HT-29 (cell line): Measurements from ENCODE around the gene TTC7B. TPM values are rescaled to one million over a fixed set of nuclear protein-coding genes. Genes with fewer than 3 reads are reported as not detected.
A peak's percentile ranks its signal among the peaks of the same experiment; 100 is the strongest.

Experiments used
- DNase-seq: peaks from one replicate; pipeline ENCODE4 v3.0.0-alpha.2; 2015; ENCODE audit warnings: low spot score
- total RNA-seq: library from RNA; depleted of rRNA; stranded (reverse); fragments of >200 nt; shearing (Covaris generic); gene quantifications from 2 replicates; pipeline ENCODE4 v1.2.3, GENCODE V29; 2014

Gene TTC7B
- total RNA-seq, 1 experiment from 2014 or later = 7.4 TPM

DNA sequence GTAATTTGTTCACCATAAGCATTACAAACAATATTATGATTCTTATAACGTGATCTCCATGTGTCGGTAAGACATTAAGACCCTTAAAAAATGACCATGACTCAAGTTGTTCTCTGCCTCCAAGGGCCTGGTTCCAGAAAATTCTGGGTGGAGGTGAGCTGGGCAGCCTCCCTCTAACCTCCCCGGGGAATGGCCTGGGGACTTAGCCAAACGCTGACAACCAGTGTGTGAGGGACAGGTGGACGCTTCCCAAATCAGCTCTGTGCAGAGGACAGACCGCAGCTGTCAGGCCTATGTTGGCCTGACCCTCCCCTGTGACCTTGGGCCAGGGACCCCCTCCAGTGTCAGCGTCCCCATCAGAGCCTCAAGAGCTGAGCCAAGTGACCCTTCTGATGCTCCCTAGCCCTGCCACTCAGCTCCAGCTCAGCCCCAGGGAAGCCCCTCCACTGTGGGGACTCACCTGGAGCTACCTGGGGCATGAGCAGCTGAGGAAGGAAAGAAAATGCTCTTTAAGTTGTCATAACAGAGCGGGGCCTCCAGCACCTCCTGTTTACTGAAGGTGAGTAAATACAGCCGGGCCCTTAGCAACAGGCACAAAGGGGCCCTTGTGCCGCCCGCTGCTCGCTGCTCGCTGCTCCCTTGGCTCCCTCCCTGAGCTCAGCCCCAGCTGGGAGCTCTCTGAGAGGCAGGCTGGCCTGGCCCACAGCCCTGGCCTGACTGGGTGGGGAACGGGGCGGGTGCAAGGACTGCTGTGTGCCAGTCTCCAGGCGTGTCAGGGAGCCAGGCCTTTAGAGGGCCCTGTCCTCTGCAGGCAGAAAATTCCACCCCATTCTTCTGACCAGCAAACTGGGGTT lies 302.8 kb downstream of the TTC7B start:
- peak; percentile 94 for DNase-seq

DNA sequence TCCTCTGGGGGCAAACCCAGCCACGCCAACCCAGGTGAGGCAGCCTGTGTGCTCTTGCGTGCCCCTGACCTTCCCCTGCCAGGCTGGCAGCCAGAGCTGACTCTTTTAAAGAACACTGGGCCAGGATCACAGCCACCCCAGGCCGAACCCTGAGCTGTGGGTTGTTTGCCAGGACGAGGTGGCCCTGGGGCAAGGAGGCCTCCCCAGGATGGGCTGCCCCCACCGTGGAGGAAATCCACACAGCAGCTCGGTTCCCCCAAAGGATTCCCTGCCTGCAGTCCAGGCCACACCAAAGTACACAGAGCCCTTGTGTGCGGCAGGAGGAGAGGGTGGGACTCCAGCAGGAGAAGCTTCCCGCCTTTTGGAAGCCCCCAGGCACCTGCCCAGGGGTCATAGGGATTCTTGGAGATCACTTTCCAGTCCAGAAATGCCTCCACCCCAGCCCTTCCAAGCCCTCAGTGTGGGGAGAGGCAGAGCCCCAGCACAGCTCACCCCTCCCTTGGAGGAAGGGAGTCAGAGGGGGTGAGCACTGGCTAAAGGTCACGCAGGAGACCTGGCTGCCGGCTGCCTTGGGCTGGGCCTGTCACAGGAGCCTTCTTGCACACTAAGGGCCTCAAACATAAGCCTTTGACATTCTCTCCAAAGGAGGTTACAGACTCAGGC lies 303.8 kb downstream of the TTC7B start:
- DNase-seq = peak; percentile 83

DNA sequence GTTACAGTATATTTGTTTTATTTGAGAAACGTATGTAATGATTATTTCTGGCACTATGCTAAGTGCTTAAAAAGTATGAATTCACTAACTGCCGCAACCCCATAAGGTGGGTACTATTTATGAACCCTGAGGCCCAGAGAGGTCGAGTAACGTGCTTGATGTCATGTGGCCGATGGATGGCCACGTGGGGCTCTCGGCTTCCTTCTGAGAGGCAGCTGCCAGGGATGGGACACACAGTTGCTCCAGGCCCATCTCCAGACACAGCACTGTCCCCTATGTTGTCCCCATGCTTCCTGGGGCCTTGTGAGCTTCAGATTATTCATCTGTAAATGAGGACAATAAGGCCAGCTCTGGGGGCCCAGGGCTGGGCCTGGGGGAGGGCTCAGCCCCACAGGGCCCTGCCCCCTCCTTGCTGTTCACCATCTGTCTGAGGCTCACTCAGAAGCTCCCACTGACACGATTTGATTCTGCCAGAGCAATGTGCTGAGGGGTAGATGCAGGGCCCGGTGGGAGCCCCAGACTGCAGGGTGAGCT lies 304.4 kb downstream of the TTC7B start:
- no peak for DNase-seq

DNA sequence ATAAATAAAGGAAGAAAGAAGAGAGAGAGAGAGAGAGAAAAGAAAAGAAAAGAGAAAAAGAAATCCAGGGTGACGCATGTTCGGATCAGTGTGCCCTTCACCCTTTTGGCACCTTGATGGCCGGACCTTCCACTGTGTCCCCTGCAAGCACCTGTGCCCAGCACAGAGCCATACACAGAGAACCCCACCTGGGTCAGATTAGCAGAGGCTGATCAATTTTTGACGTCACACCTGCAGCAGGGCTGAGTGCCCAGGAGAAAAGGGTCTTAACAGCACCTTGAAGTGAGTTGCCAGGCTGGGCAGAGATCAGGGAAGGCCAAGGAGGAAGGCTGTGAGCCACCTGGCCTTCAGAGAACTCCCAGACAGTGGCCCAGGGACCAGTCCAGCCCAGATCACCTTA lies 305.0 kb downstream of the TTC7B start:
- no peak for DNase-seq

DNA sequence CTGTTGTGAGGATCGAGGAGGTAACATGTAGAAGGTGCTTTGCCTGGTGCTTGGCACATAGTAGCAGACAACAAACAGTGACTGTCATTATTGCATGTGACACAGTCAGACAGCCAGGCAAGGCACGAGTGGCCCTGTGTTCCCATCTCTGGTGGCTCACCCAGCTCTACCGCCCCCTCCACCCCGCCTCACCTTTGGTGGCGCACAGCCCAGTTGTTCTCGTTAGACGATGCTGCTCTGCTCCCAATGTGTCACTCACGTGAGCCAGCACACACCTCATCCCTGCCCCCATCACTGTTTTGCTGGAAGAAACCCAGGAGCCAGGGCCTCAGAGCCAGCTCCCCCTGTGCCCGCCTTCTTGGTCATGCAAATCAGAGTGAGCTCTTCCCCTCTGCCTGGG lies 306.1 kb downstream of the TTC7B start:
- DNase-seq = peak; percentile 73

DNA sequence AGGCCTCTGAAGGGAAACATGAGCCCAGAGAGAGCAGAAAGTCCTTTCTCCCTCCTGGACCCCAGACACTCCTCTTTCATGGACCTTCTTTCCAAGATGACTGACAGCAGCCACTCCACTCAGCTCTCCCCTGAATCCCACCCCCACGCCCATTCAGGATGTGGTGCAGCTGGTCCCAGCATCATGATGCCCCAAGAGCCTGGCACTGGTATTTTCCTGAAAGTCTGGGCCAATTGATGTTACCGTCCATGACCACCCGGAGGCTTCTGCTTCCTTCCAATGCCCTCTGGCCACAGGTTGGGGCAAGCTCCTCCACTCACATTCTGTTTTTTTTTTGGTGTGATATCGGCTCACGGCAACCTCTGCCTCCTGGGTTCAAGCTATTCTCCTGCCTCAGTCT lies 306.8 kb downstream of the TTC7B start:
- DNase-seq = peak; percentile 56

DNA sequence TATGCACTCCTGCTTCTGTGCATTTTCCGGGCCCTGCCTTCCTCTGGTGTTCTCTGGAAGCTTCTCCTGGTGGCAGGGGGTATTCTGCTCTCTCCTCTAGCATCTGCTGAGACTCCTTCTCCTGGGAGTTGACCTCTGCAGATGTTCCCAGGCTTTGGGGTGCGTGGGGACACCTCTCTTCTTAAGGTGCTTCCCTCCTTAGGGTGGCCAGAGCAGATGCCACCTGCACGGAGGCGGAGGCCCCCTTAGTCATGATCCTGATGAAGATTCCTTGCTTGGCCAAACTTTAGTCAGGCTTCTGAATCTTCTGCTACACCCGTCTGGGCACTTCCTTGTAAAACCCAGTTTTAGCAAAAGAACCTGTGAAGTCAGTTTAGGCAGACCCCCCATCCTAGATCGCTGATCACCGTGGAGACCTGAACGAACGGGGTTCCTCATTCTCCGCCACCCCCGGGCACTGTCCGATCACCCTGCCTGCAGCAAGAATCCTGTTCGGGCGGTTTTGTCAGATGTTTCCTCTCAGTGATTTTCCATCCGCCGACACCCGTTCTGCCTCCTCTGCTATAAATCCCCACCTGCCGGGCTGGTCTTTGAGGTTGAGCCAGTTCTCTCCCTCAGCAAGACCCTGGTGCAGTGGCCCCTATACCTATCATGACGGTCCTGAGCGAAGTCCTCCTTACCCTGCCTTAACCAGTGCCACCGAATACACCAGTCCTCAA lies 307.5 kb downstream of the TTC7B start:
- peak; percentile 86 for DNase-seq

DNA sequence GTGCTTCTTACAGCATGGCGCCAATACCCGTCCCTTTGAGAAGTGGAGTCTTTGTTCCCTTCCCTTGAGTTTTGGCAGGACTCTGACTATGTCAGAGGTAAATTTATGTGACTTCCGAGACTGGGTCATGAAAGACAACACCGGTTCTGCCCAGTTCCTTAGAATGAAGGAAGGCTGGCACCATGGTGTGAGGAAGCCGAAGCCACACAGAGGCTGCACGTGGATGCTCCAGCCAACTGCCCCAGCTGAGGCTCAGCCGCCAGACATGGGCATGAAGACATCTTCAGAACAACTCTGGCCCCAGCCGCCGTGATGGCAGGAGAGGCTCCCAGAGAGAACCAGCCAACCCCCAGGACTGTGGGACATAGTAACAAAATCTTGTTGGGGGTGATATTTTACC lies 308.2 kb downstream of the TTC7B start:
- no peak for DNase-seq

DNA sequence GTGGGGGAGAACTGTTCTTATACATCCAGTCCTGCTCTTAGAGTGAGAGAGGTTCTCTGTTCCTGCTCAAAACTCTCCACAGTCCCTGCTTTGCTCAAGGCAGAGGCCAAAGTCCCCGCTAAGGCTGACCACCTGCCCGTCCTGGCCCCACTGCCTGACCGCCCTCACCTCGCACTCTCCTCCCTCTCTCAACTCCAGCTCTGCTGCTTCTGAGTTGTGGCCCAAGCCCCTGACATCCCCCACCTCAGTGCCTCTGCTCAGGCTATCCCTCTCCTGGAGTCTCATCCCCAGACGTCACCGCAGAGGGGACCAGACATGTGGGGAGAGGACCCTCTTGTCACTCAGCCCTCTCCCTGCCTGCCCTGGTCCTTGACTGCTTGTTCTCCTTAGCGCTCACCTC lies 308.8 kb downstream of the TTC7B start:
- DNase-seq = no peak

DNA sequence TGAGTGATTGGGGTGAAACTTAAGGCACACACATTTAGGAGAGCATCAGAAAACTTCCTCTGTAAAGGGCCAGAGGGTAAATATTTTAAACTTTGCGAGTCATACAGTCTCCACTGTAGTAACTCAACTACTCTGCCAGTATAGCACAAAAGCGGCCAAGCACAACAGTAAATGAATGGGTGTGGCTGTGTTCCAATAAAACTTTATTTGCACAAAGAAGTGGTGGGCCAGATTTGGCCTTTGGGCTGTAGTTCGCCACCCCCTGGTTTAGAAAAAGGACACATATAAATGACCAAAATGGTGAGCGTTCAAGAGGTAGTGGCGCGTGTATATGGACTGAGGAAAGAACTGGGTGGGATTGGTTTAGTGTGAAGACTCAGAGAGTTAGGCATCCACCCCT lies 309.5 kb downstream of the TTC7B start:
- no peak for DNase-seq

DNA sequence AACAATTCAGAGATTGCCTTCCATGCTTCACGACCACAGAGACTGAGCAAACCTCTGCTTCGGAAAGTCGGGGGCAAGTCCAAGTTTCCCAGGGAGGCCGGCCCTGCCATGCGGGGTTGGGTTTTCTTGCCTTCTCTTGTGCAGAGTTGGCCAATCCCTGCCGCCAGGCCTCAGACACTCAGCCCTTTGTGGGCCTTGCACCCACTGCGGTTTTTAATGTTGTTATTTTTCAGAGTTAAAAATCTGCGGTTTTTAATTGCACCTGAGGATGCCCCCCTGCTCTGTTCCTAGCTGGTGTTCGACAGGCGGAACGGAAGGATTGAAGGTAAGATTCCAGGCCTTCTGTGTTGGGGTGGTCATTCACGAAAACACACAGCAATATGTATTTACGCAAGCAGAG lies 310.7 kb downstream of the TTC7B start:
- no peak for DNase-seq

DNA sequence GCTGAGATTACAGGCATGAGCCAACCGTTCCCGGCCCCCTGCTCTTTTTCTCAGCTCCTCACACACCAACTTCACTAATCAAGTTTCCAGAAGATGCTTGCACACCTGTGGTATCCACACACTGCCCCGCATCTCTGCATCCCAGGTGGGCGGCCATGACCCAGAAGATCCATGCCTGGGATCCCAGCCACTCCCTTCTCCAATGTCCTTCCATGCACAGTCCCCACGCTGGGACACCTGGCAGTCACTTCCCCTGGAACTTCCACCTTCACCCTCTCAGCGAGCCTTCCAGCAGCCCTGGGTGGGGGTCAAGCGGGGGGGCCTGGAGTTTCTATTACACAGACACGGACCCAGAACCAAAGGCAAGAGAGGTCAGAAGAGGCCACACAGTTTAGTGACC lies 311.6 kb downstream of the TTC7B start:
- no peak for DNase-seq

DNA sequence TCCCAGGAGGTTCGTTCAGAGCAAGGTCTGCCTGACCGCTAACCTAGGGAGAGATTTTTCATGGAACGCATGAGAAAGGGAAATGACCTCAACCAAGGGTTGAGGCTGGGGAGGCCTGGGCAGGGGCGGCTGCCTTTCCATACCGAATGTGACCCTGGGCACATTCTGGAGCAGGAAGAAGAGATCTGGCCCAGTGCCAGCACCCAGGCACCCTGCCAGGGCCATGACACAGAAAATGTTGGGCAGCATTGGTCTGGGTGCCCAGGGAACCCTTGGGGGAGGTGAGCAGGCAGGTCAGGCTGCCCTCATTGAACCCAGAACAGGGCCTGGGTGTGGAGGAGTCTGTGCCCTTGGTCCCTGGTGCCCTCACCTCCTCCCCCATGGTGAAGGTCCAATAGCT lies 312.6 kb downstream of the TTC7B start:
- DNase-seq = peak; percentile 65

DNA sequence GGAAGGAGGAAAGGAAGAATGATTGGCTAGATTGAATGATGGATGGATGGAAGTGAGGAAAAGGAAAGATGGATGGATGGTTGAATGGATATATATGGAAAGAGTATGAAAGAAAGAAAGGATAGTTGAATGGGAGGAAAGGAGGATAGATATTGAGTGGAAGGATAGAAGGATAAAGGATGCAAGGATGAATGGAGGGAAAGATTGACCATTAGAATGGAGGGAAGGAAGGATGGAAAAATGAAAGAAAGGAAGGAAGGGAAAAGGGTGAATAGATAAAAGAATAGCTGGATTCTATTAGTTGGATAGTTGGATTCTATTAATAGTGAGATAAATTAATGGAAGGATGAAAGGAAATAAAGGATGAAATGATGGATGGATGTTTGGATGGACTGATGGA lies 313.5 kb downstream of the TTC7B start:
- no peak for DNase-seq

DNA sequence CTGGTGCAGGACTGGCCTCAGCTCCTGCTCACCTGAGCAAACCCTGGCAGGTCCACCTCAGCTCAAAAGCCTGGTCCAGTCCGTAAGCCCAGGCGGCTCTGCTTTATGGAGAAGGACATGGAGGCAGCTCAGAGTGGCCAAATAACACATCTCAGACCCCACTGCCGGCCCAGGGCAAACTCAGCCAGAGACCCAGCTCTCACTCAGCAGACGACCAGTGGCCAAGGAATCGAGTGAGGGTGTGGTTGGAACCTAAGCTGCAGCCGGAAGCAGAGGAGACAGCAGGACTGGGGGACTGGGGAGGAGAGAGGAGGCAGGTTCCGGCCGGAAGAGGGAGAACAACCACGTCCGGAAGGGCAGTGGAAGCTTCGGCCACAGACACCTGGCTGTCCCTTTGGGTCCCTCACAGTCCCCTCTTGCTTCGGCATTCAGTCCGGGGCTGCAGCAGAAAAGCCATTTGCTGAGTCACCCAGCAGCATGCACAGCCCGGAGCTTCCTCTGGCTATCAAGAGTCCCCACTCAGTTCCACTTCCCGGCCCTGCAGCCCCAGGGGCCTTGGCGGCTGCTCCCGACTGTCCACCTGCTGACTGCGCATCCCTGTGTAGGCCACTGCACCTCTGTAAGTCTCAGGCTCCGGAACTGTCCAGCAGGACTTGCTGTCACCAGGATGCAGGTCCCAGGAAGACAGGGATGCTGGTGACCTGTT lies 315.4 kb downstream of the TTC7B start:
- DNase-seq = no peak

DNA sequence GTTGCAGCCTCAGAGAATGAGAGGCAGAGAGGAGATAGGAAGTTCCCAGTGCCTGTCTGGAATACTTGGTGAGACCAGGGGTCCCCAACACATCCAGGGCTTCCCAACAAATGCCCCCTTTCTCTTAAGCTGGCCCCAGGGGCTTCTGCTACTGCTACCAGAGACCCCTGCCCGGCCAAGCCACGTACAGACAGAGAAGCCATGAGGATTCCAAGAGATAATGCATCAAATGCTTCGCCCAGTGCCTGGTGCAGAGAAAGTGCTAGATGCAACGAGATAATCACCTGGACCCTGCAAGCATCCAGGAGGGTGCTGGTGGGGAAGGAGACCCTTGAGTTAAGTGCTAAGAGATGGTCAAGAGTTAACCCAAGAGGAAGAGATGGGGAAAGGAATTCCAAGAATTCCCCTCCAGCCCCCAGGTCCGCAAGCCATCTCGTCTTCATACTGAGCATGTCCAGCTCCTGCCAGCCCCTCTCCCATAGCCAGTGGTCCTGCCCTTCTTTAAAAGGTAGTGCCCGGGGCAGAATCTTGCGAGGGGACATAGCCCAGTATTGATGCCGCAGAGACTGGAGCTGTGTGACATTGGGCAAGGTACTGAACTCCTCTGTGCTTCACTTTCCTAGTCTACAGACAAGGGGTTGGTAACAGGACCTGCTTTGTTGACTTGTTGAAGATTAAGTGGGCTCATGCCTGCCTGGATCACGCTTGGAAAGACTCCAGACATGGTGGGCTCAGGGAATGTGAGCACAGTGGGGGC lies 316.1 kb downstream of the TTC7B start:
- no peak for DNase-seq

DNA sequence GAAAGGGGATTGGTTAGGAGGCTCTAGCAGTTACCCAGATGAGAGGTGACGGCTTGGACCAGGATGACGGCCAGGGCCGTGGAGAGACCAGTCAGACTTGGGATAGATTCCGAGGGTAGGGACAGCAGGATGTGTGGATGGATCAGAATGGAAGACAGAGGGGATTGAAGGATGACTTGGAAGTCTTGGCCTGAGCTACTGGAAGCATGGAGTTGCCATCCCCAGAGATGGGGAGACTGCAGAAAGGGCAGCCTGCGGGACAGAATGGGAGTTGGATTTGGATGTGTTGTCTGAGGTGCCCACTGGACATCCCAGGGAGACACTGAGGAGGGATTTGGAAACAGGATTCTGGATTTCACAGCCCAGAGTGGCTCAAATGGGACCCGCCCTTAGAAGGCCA lies 317.1 kb downstream of the TTC7B start:
- DNase-seq = no peak

DNA sequence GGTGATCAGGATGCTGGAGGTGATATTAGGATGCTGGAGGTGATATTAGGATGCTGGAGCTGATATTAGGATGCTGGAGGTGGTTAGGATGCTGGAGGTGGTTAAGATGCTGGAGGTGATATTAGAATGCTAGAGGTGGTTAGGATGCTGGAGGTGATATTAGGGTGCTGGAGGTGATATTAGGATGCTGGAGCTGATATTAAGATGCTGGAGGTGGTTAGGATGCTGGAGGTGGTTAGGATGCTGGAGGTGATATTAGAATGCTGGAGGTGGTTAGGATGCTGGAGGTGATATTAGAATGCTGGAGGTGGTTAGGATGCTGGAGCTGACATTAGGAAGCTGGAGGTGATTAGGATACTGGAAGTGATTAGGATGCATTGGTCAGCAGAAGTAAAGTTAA lies 318.0 kb downstream of the TTC7B start:
- no peak for DNase-seq

DNA sequence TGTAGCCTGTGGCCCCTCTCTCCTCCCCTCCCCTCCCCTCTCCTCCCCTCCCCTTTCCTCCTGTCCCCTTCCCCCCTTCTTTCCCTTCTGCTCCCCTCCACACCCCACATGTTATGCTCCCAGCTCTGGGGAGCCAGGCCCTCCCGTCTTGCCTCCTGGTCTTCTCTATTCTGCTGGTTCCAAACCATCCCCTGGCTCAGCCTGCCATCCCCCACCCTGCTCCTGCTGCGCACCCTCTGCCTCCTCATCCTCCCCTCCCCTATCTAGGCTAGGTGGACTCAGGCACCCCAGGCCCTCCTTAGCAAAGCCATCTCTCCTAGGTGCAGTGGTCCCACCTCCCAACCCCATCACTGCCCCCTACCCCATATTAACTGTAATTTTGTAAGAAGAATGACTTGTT lies 319.9 kb downstream of the TTC7B start:
- DNase-seq = no peak

DNA sequence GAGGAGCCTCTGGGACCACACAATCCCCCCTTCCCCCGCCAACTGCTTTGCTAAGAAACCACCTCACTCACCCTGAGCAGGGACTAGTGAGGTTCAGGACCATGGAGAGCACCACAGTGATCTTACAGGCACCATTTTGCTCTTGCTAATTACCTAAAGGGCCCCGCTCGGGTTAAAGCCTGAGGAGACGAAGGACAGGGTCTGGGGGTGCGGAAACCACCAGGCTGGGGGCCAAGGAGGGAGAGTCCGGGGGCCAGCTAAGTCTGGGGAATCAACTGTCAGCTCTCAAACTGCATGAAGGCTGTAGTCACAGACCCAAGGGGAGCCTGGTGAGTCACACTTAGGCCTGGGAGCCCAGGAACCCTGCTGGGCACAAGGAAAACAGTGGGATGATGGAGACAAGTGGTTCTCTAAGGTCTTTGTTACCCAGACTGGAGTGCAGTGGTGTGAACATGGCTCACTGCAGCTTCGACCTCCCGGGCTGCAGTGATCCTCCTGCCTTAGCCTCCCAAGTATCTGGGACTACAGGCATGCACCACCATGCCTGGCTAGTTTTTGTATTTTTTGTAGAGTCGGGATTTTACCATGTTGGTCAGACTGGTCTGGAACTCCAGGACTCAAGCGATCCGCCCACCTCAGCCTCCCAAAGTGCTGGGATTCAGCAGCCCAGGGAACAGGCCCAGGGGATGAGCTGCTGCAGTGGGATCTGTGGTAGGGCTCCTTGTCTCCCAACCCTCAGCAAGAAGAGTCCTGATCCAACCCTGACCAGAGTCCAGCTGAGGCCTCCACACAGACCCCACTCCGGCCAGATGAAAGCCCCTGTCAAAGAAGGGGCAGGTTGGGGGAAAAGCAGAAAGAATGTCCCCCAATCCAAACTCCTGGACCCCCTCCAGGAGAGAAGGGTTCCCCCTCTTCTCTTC lies 320.6 kb downstream of the TTC7B start:
- peak; percentile 72 for DNase-seq
